Astrocyte of the spinal cord (primary cell): ENCODE measurements around the gene OR1A1.

Source experiments
- DNase-seq: peaks from one replicate; pipeline ENCODE4 v3.0.0; 2011; ENCODE audit warnings: low read depth, low spot score
- H3K4me3 ChIP-seq: 2 replicates; pipeline ENCODE4 v1.5.1; 2011; ENCODE audit warnings: low read depth, mild to moderate bottlenecking, low read length, moderate library complexity
- in situ Hi-C: cut with HindIII; loops from 2 replicates; pipeline ENCODE4 v1.10.0; 2017; ENCODE audit warnings: low sequenced_read_pairs
- TF ChIP-seq, protein P1 (sequence below): IDR thresholded peaks from 2 replicates; pipeline ENCODE4 v1.5.1; 2012; ENCODE audit warnings: low read depth, mild to moderate bottlenecking, low read length, inconsistent platforms

The OR1A1 gene

DNA sequence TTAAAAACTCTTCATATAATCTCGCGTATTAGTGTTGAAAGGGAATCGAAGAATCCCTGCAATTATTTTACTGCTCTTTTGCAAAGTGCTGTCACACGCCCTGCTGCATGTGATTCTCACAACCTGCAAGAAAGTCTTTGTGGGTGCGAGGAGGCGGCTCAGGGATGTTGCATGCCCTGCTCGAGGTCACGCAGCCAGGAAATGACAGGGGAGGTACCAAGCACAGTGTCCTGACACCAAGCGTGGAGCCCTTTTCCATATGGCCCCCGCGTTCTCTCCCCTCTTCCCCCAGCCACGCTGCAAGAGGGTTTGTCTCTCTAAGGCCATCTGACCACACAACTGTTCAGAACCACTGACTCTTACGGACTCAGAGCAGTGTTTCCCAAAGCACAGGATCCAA lies 53.1 kb downstream of the OR1A1 start:
- in situ Hi-C loops, result no loop called here
- no peak for DNase-seq
- TF ChIP-seq, protein P1, sequence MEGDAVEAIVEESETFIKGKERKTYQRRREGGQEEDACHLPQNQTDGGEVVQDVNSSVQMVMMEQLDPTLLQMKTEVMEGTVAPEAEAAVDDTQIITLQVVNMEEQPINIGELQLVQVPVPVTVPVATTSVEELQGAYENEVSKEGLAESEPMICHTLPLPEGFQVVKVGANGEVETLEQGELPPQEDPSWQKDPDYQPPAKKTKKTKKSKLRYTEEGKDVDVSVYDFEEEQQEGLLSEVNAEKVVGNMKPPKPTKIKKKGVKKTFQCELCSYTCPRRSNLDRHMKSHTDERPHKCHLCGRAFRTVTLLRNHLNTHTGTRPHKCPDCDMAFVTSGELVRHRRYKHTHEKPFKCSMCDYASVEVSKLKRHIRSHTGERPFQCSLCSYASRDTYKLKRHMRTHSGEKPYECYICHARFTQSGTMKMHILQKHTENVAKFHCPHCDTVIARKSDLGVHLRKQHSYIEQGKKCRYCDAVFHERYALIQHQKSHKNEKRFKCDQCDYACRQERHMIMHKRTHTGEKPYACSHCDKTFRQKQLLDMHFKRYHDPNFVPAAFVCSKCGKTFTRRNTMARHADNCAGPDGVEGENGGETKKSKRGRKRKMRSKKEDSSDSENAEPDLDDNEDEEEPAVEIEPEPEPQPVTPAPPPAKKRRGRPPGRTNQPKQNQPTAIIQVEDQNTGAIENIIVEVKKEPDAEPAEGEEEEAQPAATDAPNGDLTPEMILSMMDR, result no peak
- H3K4me3 ChIP-seq, result no peak overlapping the region
